NCI-H345 (cell line): ENCODE data around the gene RYR3.

Experiments used
- DNase-seq: peaks from one replicate; lab custom pipeline; 2025; lab: John Stamatoyannopoulos, UW

RYR3 gene

DNA sequence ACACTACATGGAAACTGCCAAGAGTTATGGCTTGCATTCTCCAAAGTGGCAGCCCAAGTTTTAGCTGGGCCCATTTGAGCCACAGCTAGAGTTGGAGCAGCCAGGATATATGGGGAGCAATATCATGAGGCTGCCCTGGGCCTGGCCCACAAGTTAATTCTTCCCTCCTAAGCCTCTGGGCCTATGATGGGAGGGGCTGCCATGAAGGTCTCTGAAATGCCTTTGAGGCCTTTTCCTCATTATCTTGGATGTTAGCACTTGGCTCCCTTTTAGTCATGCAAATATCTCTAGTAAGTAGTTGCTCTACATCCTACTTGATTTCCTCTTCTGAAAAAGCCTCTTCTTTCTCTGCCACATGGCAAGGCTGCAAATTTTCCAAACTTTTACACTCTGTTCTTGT, 400.0 kb downstream of the RYR3 start:
- no peak for DNase-seq

DNA sequence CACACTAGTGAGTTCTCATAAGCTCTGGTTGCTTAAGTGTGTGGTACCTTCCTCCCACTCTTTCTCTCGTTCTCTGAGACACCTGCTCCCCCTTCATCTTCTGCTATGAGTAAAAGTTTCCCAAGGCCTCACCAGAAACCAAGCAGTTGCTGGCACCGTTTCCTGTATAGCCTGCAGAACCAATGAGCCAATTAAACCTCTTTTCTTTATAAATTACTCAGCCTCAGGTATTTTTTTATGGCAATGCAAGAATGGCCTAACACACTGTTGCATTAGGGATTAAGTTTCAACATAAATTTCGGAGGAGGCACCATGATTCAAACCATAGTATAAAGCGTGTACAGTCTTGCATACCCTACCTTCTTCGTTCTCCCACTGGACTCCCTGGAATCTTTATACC, 405.3 kb downstream of the RYR3 start:
- no peak for DNase-seq

- no peak for DNase-seq
Measured at GRCh38 chr15:33720952-33721351, 410.2 kb downstream of the RYR3 start.

- DNase-seq: no peak
Measured at GRCh38 chr15:33722005-33722672, 411.4 kb downstream of the RYR3 start.

DNA sequence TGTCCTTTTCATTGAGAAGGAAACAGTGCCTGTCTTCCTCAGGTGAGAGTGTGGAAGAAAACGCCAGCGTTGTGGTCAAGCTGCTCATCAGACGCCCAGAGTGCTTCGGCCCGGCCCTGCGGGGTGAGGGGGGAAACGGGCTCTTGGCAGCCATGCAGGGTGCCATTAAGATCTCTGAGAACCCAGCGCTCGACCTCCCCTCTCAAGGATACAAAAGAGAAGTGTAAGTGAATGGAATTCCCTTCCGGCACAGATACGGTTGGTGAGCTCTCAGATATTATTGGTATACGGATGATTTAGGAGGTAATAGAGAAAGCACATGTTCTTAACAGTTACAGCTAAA, 411.9 kb downstream of the RYR3 start:
- DNase-seq: no peak

GRCh38 chr15:33724321-33725036, 413.7 kb downstream of the RYR3 start:
- DNase-seq: no peak

DNA sequence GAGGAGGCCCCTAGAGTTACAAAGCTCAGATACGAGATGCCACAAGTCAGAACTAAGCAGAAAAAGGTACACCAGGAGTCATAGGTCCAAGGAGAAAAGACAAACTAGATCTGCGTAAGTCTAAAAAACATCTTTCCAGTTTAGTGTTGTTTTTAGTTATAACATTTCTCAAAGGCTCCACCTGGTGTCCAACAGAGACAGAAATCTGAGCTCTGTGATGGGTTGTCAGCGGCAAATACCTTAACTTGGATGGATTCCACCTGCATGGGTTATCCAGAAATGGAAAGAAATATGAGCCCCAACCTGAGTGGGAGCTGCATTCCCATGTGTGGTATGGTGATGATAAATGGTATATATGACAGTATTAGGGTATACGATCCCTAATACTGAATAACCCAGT, 418.9 kb downstream of the RYR3 start:
- no peak for DNase-seq

DNA sequence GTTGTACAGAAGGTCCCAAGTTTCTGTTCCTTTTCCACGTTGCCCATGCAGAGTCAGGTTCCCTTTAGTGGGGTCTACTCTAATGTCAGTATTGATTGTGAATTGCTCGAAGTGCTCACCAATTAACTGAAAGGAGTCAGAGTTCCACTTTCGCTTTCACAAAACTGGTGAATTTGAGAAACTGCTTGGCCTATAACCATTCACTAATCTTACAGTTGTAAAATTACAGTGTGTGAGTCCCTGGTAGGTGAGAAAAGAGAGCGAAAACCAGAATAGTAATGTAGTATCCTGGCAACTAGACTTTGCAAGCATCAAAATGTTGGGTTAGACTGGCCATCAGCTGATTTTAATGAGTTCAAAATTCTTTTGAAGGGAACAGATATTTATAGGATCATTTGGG, 420.0 kb downstream of the RYR3 start:
- DNase-seq: no peak

DNA sequence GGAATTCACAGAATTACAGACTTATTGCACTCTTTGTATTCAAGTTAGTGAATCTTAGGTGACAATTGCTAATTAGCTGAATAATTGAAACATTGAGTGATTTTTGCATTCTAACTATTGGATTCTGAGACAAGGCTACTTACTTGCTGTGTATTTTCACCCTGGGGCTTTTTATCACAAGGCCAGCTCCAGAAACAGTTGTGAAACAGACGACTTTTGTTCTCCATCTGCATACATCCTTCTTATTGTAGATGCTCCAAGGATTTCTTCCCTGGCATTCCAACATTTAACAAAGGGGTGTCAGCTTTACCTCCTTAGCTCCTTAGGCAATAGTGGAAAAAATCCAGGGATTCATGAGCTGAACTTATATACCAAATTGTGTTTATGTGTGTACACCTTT, 424.4 kb downstream of the RYR3 start:
- no peak for DNase-seq

DNA sequence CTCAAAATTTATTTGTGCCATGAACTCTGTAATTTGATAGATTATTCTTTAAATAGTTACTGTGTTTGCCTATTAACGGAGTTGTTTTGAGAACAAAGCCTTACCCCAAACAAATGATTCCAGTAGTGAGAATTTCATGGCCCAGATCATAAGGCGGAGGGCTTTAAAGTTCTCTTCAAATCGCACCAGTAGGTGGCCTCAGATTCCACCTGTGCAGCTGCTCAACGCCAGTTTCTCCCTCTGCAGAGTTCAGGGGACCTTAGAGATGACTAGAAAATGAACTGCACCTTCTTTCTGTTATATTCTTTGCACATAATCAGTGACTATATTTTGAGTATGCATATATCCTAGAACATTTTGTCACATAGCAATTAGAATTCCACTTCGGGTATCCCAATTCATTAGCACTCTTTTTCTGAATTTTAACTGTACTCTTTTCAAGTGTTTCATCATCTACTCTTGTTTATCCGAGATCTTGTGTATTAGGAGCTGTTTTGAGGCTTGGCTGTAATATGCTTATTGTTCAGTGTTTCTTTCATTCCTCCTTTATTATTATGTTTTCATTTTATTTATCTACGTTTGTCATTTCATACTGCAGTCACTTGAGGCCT, 425.0 kb downstream of the RYR3 start:
- DNase-seq: peak; percentile 33

DNA sequence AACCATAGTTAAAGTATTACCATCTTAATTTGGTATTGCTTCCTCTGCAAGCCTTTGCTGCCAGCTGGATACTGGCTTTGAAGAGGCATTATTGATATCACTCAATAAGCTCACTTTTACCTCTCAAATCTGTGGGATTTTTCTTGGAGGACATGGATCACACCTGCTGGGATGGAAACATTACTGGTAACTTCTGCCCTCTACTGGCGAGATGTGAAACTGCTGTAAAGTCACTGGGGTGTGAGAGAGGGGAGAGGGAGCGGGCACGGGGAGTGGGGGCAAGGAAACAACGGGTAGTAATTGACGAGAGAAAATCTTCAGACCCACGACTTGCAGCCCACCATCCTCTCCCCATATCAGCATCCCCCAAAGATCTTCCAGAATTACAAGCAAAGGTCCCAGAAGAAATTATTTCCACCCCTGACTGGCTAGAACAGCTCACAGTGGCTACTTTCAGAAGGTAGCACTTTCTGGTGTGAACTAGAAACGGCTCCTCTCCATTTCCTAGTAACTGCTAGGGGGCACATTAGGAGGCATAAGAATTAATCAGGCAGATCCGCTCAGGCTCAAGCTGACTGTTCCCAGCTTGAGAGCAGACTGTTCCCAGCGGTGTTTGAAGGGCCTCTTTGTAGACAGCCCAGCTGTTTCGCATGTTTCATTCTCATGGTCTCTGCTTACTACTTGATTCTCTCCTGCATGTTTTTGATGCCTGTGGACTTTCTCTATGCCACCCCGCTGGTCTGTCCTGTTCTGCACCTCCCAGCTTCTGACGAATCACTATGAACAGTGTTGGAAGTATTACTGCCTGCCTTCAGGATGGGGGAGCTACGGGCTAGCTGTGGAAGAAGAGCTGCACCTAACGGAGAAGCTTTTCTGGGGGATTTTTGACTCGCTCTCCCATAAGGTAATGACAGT, 427.2 kb downstream of the RYR3 start:
- peak; percentile 19 for DNase-seq

- no peak for DNase-seq
Measured at GRCh38 chr15:33738941-33739664, 428.3 kb downstream of the RYR3 start.

DNA sequence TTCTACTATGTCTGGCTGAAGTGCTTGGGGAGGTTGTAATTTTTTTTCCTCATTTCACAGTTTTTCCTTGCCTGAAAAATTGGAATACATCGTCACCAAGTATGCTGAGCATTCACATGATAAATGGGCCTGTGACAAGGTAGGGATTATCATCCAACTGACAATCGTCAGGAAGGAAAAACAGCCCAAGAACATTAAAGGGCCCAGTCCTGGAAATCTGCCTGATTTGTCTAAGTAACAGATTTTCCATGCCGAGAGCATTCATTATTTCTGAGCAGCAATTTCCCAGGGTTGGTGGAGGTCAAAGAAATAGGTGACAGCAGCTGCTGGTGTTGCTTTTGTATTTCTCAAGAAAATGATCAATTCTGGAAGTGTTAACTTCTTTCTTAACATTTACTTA, 431.5 kb downstream of the RYR3 start:
- DNase-seq: no peak

DNA sequence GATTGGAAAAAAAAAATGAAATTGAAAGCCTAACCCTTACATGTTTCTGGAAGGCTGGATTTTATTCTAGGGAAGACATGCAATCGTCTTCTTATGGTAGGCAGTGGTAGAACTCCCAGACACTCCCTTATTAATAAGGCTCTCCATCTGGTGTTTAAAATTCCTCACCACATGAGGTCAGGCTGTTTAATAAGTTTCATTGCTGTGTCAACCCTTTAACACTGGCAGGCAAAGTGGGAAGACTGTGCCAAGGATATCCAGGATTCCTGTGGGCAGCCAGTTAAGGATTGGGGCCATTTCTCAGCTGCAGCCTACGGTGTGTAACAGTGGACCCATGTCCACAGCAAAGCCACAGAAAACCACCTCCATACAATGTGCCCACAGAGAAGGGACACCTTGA, 432.0 kb downstream of the RYR3 start:
- DNase-seq: no peak

DNA sequence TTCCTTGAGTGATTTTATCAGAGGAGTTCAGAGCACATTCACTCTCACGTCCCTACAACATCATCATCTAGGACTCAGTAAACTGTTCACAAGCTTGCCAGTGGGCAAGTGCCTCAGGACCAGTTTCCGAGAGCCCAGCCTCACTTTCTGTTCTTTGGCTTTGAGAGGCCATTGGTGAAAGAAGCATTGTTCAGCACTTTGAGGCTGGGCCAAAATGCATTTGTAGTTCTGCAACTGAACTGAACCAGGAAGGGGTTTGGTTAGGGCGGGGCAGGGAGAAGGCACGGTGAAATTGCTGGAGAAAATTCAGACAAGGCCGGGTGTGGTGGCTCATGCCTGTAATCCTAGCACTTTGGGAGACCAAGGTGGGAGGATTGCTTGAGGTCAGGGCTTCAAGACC, 435.4 kb downstream of the RYR3 start:
- no peak for DNase-seq

- DNase-seq: no peak
Measured at GRCh38 chr15:33753012-33753411, 442.2 kb downstream of the RYR3 start.

- no peak for DNase-seq
Measured at GRCh38 chr15:33754242-33754641, 443.5 kb downstream of the RYR3 start.

GRCh38 chr15:33756961-33757360, 446.2 kb downstream of the RYR3 start:
- no peak for DNase-seq

DNA sequence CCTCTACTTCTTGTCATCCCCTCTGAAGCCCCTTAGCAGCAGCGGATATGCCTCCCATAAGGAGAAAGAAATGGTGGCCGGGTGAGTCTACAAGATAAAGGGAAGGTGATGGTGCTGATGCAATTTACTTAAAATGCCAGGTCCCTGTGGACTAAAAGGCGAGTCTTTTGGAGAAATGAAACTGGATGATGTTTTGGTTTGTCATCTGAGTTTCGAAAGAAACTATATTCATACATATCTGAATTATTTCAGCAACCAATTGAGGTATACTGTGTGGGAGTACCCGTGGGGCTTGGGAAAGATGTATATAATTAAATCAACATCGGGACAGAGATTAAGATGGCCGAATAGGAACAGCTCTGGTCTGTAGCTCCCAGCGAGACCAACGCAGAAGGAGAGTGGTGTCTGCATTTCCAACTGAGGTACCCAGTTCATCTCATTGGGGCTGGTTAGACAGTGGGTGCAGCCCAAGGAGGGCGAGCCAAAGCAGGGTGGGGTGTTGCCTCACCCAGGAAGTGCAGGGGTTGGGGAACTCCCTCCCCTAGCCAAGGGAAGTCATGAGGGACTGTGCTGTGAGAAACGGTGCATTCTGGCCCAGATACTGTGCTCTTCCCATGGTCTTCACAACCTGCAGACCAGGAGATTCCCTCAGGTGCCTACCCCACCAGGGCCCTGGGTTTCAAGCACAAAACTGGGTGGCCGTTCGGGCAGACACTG, 446.9 kb downstream of the RYR3 start:
- no peak for DNase-seq

- no peak for DNase-seq
Measured at GRCh38 chr15:33766389-33766788, 455.6 kb downstream of the RYR3 start.

DNA sequence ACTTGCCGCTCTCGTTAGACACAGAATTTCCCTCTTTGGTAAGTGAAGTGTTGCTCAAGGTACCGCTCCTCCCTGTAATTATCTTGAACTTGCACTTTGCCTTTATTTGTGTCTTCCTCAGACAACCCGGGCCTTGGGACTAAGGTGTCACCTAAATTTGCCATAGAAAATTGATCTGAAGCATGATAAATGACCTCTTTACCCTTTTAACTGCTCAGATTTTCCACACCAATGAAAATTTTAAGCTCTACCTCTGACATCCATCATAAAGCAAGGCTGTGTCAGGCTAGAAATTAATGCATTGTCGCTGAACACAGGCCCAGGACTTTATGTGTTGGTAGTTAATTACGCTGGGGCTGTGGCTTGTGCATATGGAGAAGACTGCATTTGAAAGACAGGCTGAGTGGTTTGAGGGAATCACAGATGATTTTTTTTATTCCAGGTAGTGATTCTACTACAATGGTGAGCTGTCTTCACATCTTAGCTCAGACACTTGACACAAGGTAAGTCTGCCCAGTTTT, 458.0 kb downstream of the RYR3 start:
- DNase-seq: no peak
